Ascending aorta (tissue), 2 donors: Measurements from ENCODE around the gene ZNF385B. TPM values are rescaled to one million over a fixed set of nuclear protein-coding genes. Genes with fewer than 3 reads are reported as not detected.

ENCODE experiments used
- DNase-seq, 2 donors: peaks; one replicate each; pipeline ENCODE4 v3.0.0-alpha.2; 2019; ENCODE audit warnings: low spot score in 2 of 2
- H3K27ac ChIP-seq, 2 donors: fragments of 200-600 bp; sonication (generic); one replicate each; pipeline ENCODE4 v1.5.1; 2016 to 2017; ENCODE audit warnings: mild to moderate bottlenecking in 1 of 2
- H3K27me3 ChIP-seq: fragments of 200-600 bp; sonication (generic); one replicate; pipeline ENCODE4 v1.5.1; 2017
- H3K36me3 ChIP-seq, 2 donors: fragments of 200-600 bp; sonication (generic); one replicate each; pipeline ENCODE4 v1.5.1; 2016
- H3K4me1 ChIP-seq, 2 donors: fragments of 200-600 bp; sonication (generic); one replicate each; pipeline ENCODE4 v1.5.1; 2016 to 2017; ENCODE audit warnings: mild to moderate bottlenecking in 1 of 2
- H3K4me3 ChIP-seq, 2 donors: fragments of 200-600 bp; sonication (generic); one replicate each; pipeline ENCODE4 v1.5.1; 2016 to 2017; ENCODE audit warnings: mild to moderate bottlenecking in 1 of 2
- H3K9me3 ChIP-seq, 2 donors: fragments of 200-600 bp; sonication (generic); one replicate each; pipeline ENCODE4 v1.5.1; 2016
- intact Hi-C: fragments of 100-400 bp; cut with DNase I; formaldehyde crosslinking; loops from one replicate; pipeline ENCODE4 v1.15.1; 2023
- total RNA-seq: library from RNA; depleted of rRNA; stranded (reverse); fragments of >200 nt; gene quantifications from one replicate; pipeline ENCODE4 v1.1.0, GENCODE V29; 2016
- TF ChIP-seq, protein P1 (sequence below), 3 experiments: fragments of 200-600 bp in 2 of 3; fragments of 450-650 bp in 1 of 3; sonication (generic) in 2 of 3; IDR thresholded peaks; one replicate each; pipeline ENCODE4 v1.5.1; 2016 to 2019; ENCODE audit warnings: antibody characterized with exemption in 3 of 3, mild to moderate bottlenecking in 1 of 3, moderate library complexity in 1 of 3

Gene ZNF385B
- total RNA-seq, 1 donor from 2014 or later = 0.21 TPM

DNA sequence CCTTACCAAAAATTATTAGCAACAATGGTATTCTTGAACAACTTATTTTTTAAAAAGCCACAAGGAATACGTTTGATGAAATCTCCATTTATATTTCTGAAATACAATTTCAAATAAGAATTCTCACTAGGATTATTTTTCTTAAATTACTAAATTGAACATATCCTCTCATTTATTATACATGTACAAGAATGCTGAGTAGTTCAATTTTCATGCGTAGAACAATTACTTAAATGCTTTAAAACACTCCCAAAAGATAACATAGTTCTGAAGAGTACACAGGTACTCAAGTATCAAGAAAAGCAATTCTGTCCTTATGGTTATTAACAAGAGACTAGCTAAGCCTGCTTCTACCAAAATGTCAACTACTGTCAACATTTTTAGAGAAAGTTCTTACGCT, 268.1 kb downstream of the ZNF385B start:
- Histone ChIP-seq H3K4me1 (no peaks in the 10 kb centered on the region), H3K36me3 (no peaks in the 10 kb centered on the region), H3K27ac (no peak overlapping the region), H3K4me3 (no peak overlapping the region), H3K27me3 (no peaks in the 10 kb centered on the region), H3K9me3 (no peaks in the 10 kb centered on the region)
- intact Hi-C loops = no loop called here
- TF ChIP-seq, protein P1, sequence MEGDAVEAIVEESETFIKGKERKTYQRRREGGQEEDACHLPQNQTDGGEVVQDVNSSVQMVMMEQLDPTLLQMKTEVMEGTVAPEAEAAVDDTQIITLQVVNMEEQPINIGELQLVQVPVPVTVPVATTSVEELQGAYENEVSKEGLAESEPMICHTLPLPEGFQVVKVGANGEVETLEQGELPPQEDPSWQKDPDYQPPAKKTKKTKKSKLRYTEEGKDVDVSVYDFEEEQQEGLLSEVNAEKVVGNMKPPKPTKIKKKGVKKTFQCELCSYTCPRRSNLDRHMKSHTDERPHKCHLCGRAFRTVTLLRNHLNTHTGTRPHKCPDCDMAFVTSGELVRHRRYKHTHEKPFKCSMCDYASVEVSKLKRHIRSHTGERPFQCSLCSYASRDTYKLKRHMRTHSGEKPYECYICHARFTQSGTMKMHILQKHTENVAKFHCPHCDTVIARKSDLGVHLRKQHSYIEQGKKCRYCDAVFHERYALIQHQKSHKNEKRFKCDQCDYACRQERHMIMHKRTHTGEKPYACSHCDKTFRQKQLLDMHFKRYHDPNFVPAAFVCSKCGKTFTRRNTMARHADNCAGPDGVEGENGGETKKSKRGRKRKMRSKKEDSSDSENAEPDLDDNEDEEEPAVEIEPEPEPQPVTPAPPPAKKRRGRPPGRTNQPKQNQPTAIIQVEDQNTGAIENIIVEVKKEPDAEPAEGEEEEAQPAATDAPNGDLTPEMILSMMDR (IDR thresholded peaks at IDR 0.05) = no peak
- DNase-seq = no peak

DNA sequence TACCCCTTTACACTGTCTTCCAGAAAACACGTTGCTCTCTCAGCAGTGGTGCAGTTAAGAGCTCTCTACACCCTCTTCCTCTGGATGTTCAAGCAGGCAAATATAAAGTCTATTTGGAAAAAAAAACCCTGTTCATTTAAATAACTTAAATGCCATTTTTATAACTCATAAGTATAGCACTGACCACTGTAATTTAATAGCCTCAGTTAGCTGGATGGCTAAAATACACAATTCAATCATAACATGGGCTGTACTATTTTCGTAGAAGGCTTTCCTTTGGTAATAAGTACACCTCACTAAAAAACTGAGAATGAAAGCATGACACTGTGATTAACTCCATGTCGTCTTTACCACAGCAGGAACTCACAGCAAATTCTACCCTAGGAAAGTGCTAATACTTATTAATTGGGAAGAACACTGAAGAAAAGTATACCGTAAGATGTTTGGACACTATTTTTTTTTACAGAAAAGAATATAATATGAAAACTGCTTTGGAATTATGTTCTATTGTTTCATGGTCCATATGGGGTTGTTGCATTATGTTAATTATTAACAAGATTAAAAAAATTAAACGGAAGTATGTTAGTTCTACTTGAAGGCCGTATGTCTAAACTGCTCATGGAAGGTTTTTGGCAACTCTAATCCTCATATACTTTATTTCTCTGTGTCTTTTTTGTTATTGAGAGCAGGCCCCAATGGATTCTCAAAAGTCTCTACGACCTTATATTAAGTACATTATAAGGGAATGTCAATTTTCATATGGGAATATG, 269.1 kb downstream of the ZNF385B start:
- Histone ChIP-seq H3K27ac (no peak overlapping the region), H3K36me3 (no peaks in the 10 kb centered on the region), H3K4me1 (no peaks in the 10 kb centered on the region), H3K4me3 (no peak overlapping the region), H3K9me3 (no peaks in the 10 kb centered on the region), H3K27me3 (no peaks in the 10 kb centered on the region)
- no peak for DNase-seq
- TF ChIP-seq, protein P1 (IDR thresholded peaks at IDR 0.05) = no peak
- intact Hi-C loops = no loop called here

DNA sequence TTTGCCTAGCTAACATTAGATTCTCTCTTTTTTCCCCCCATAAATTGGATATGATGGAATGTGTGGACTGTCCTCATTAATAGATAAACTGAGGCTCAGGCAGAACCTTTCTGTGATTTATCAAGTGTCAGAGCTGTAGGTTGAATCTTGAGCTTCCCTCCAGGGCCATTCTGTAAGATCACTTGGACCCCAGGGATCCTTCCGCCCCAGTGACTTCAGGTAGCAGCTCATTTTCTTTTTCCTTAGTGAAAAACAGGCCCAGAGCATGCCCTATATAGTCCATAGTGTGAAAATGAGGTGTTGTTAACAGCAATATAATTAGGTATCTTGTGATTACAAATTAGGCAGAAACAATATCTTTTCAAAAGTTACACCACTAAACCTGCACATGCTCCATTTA, 269.7 kb downstream of the ZNF385B start:
- H3K27ac ChIP-seq = no peak overlapping the region
- intact Hi-C loops = no loop called here
- no peaks in the 10 kb centered on the region for H3K9me3 ChIP-seq
- DNase-seq = no peak
- H3K4me3 ChIP-seq = no peak overlapping the region
- H3K4me1 ChIP-seq = no peaks in the 10 kb centered on the region
- no peaks in the 10 kb centered on the region for H3K27me3 ChIP-seq
- no peaks in the 10 kb centered on the region for H3K36me3 ChIP-seq
- TF ChIP-seq, protein P1 (IDR thresholded peaks at IDR 0.05) = no peak

DNA sequence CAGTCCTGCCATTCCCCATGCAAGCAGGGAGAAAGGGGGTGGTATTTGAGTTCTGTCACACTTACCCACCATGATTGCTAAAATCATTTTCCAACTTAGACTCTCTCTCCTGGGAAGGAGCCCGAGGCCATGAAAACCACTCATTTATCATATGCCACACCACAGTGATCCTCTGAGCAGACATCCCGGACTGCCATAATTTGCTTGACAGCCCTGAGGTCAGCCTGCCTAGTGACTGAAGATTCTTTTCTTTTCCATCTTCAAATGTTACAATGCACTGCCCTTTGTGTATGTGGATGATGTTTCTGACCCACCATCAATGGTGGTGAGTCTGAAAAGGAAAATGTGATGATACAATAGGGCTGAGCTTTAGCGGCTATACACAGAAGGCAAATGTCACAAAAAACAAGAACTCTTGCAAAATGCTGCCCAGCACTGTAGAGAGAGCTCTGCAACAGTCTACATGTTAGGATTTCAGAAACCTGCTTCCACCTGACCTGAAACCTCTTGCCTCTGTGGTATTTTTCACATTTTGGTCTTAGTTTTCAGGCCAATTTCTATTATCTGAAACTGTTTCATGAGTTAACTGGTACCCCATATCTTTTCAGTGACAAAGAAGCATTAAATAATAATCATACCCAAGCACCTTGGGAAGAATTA, 272.8 kb downstream of the ZNF385B start:
- Histone ChIP-seq H3K4me1 (no peaks in the 10 kb centered on the region), H3K27me3 (no peaks in the 10 kb centered on the region), H3K4me3 (no peak overlapping the region), H3K9me3 (no peaks in the 10 kb centered on the region), H3K27ac (no peak overlapping the region), H3K36me3 (no peaks in the 10 kb centered on the region)
- TF ChIP-seq, protein P1 (IDR thresholded peaks at IDR 0.05) = no peak
- no peak for DNase-seq
- intact Hi-C loops = no loop called here

DNA sequence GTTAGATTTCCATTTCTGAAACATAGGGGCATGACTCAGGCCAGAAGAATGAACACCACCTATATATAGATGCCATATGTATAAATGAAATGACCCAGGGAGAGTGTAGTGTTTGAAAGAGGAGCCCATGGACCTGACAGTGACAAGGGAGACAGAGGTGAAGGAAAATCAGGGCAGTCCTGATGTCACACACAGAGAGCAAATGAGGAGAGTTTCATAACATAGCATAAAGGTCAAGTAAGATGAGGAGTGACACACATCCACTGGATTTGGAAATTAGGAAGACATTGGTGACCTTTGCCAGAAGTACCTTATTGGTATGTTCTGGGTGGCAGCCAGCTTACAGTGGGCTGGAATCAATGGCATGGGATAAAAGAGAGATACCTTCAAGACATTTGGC, 276.7 kb downstream of the ZNF385B start:
- TF ChIP-seq, protein P1 (IDR thresholded peaks at IDR 0.05) = no peak
- H3K36me3 ChIP-seq = no peaks in the 10 kb centered on the region
- intact Hi-C loops = no loop called here
- H3K27ac ChIP-seq = no peak overlapping the region
- no peaks in the 10 kb centered on the region for H3K4me1 ChIP-seq
- no peak for DNase-seq
- no peak overlapping the region for H3K4me3 ChIP-seq
- H3K27me3 ChIP-seq = no peaks in the 10 kb centered on the region
- H3K9me3 ChIP-seq = no peaks in the 10 kb centered on the region
